Measurements from ENCODE around the gene CHPF2. TPM values are rescaled to one million over a fixed set of nuclear protein-coding genes. Genes with fewer than 3 reads are reported as not detected.

Gene CHPF2
- total RNA-seq, 6 experiments from 2014 or later = 11.9 to 20.7 (median 17.7) TPM

- intact Hi-C loops (cut with DNase I) = no loop called here
- no peaks in the 10 kb centered on the region for H3K4me1 ChIP-seq
- H3K27me3 ChIP-seq = no peaks in the 10 kb centered on the region
- H3K27ac ChIP-seq = no peak overlapping the region
- WGBS (ENCODE audit: insufficient coverage, low coverage, low lambda C conversion rate, missing lambda C conversion rate) = 92% methylated on average over 4 of the region's 5 CpGs
- H3K9me3 ChIP-seq = no peaks in the 10 kb centered on the region
- ATAC-seq (no peak), DNase-seq (no peak)
- TF ChIP-seq CTCF (IDR thresholded peaks at IDR 0.05) = no peak
- no peak for TF ChIP-seq POLR2A (IDR thresholded peaks at IDR 0.05)
- peaks cover 0 to 67% (median 26%) of the 10 kb centered on the region in 4 donors for H3K36me3 ChIP-seq
- H3K4me3 ChIP-seq = no peak overlapping the region
Measured at GRCh38 chr7:151215396-151215795, 16.9 kb upstream of the CHPF2 start.

GRCh38 chr7:151218170-151218569, 14.1 kb upstream of the CHPF2 start:
- DNase-seq = no peak
- intact Hi-C loops (cut with DNase I) = no loop called here
- TF ChIP-seq POLR2A (IDR thresholded peaks at IDR 0.05) (no peak), CTCF (IDR thresholded peaks at IDR 0.05) (no peak)
- no peaks in the 10 kb centered on the region for H3K27me3 ChIP-seq
- peaks cover 0 to 90% (median 34%) of the 10 kb centered on the region in 4 donors for H3K36me3 ChIP-seq
- WGBS (ENCODE audit: insufficient coverage, low coverage, low lambda C conversion rate, missing lambda C conversion rate) = 92% methylated on average over 4 of the region's 9 CpGs
- no peak overlapping the region for H3K27ac ChIP-seq
- H3K4me1 ChIP-seq = no peaks in the 10 kb centered on the region
- no peak for ATAC-seq
- H3K9me3 ChIP-seq = no peaks in the 10 kb centered on the region
- H3K4me3 ChIP-seq = no peak overlapping the region

GRCh38 chr7:151223728-151224127, 8.6 kb upstream of the CHPF2 start:
- Histone ChIP-seq H3K36me3 (peaks cover 0 to 56% (median 22%) of the 10 kb centered on the region in 4 donors), H3K9me3 (no peaks in the 10 kb centered on the region), H3K4me1 (peaks cover 0 to 14% (median 5%) of the 10 kb centered on the region in 4 donors), H3K27ac (no peak overlapping the region), H3K4me3 (no peak overlapping the region), H3K27me3 (no peaks in the 10 kb centered on the region)
- DNase-seq (no peak), ATAC-seq (no peak)
- no peak for TF ChIP-seq POLR2A (IDR thresholded peaks at IDR 0.05)
- no peak for TF ChIP-seq CTCF (IDR thresholded peaks at IDR 0.05)
- no CpG with 5 or more reads among the region's 14 CpGs for WGBS (ENCODE audit: insufficient coverage, low coverage, low lambda C conversion rate, missing lambda C conversion rate)
- intact Hi-C loops (cut with DNase I) = no loop called here

- no peaks in the 10 kb centered on the region for H3K27me3 ChIP-seq
- 17% methylated on average over 4 of the region's 8 CpGs for WGBS (ENCODE audit: insufficient coverage, low coverage, low lambda C conversion rate, missing lambda C conversion rate)
- no peaks in the 10 kb centered on the region for H3K9me3 ChIP-seq
- H3K4me3 ChIP-seq = peak overlapping the region; percentile 80 to 95 (median 87)
- H3K36me3 ChIP-seq = peaks cover 0 to 39% (median 11%) of the 10 kb centered on the region in 4 donors
- intact Hi-C loops (cut with DNase I) = no loop called here
- TF ChIP-seq POLR2A (IDR thresholded peaks at IDR 0.05) = no peak
- H3K27ac ChIP-seq = no peak overlapping the region
- H3K4me1 ChIP-seq = peaks cover 0 to 14% (median 5%) of the 10 kb centered on the region in 4 donors
- ATAC-seq (no peak), DNase-seq (no peak)
Measured at GRCh38 chr7:151225948-151226510, 6.3 kb upstream of the CHPF2 start.

GRCh38 chr7:151226560-151226874, 5.8 kb upstream of the CHPF2 start:
- peak overlapping the region; percentile 80 to 95 (median 87) for H3K4me3 ChIP-seq
- H3K36me3 ChIP-seq = peaks cover 0 to 34% (median 10%) of the 10 kb centered on the region in 4 donors
- H3K9me3 ChIP-seq = no peaks in the 10 kb centered on the region
- peak overlapping the region in 2 of 3 donors; percentile 47 to 54 for H3K27ac ChIP-seq
- peaks cover 0 to 16% (median 5%) of the 10 kb centered on the region in 4 donors for H3K4me1 ChIP-seq
- no peak for TF ChIP-seq CTCF (IDR thresholded peaks at IDR 0.05)
- no peak for TF ChIP-seq POLR2A (IDR thresholded peaks at IDR 0.05)
- DNase-seq (no peak), ATAC-seq (peak; percentile 0 to 7 (median 5))
- H3K27me3 ChIP-seq = no peaks in the 10 kb centered on the region
- intact Hi-C loops (cut with DNase I) = no loop called here
- WGBS (ENCODE audit: insufficient coverage, low coverage, low lambda C conversion rate, missing lambda C conversion rate) = 3% methylated on average over 14 of the region's 15 CpGs
